Tibial nerve (tissue), 3 donors: ENCODE results near the gene SI.

ENCODE experiments used
- CTCF ChIP-seq, 5 experiments: fragments of 200-600 bp in 3 of 5; fragments of 450-650 bp in 2 of 5; sonication (generic) in 3 of 5; IDR thresholded peaks; one replicate each; pipeline ENCODE4 v1.5.1; 2016 to 2019; ENCODE audit warnings: antibody characterized with exemption in 5 of 5, mild to moderate bottlenecking in 3 of 5, moderate library complexity in 2 of 5
- POLR2A ChIP-seq, 2 donors: fragments of 450-650 bp; IDR thresholded peaks; one replicate each; pipeline ENCODE4 v1.6.1; 2017; ENCODE audit warnings: antibody characterized with exemption in 2 of 2, mild to moderate bottlenecking in 2 of 2, moderate library complexity in 2 of 2

GRCh38 chr3:165040186-165040585, 38.1 kb downstream of the SI start:
- TF ChIP-seq POLR2A (IDR thresholded peaks at IDR 0.05) (no peak), CTCF (IDR thresholded peaks at IDR 0.05) (no peak)
